Hematopoietic multipotent progenitor cell treated with erythropoietin and hydrocortisone succinate and interleukin-3 and kit ligand, for 8 days (in vitro differentiated cells): ENCODE results near the gene HRH1.
"Not testable (repeated sequence)": the region's sequence is repeated elsewhere in the genome, so short reads cannot be mapped to it uniquely, and the experiment has no call there.

Experiments used
- DNase-seq: peaks from one replicate; pipeline ENCODE4 v3.0.0-alpha.2; 2015

The HRH1 gene

GRCh38 chr3:11154036-11154952 is at the start of gene HRH1:
Gene HRH1 (plus strand): TSS chr3:11154493. CDS start chr3:11259038, 104,545 bp downstream.
- no peak for DNase-seq

GRCh38 chr3:11113316-11113715 is 41.0 kb upstream of the HRH1 start:
- DNase-seq: not testable (repeated sequence)

- no peak for DNase-seq
Observed at GRCh38 chr3:11115548-11115947, 38.7 kb upstream of the HRH1 start.

- no peak for DNase-seq
Observed at GRCh38 chr3:11116336-11117059, 37.8 kb upstream of the HRH1 start.

GRCh38 chr3:11117591-11117990 is 36.7 kb upstream of the HRH1 start:
- no peak for DNase-seq

- DNase-seq: no peak
Observed at GRCh38 chr3:11118181-11118682, 36.1 kb upstream of the HRH1 start.

GRCh38 chr3:11120091-11120805 is 34.0 kb upstream of the HRH1 start:
- no peak for DNase-seq

GRCh38 chr3:11126653-11127052 is 27.6 kb upstream of the HRH1 start:
- no peak for DNase-seq

GRCh38 chr3:11128682-11129632 is 25.3 kb upstream of the HRH1 start:
- no peak for DNase-seq

GRCh38 chr3:11130385-11130784 is 23.9 kb upstream of the HRH1 start:
- DNase-seq: no peak

- no peak for DNase-seq
Observed at GRCh38 chr3:11131371-11131770, 22.9 kb upstream of the HRH1 start.

GRCh38 chr3:11131886-11132285 is 22.4 kb upstream of the HRH1 start:
- DNase-seq: not testable (repeated sequence)

GRCh38 chr3:11132861-11133260 is 21.4 kb upstream of the HRH1 start:
- no peak for DNase-seq

GRCh38 chr3:11134794-11135193 is 19.5 kb upstream of the HRH1 start:
- DNase-seq: no peak

- no peak for DNase-seq
Observed at GRCh38 chr3:11136116-11136515, 18.2 kb upstream of the HRH1 start.

- no peak for DNase-seq
Observed at GRCh38 chr3:11136830-11137626, 17.3 kb upstream of the HRH1 start.

- no peak for DNase-seq
Observed at GRCh38 chr3:11137627-11137959, 16.7 kb upstream of the HRH1 start.

GRCh38 chr3:11138371-11138770 is 15.9 kb upstream of the HRH1 start:
- DNase-seq: no peak

GRCh38 chr3:11140030-11140712 is 14.1 kb upstream of the HRH1 start:
- DNase-seq: peak; percentile 4

- DNase-seq: no peak
Observed at GRCh38 chr3:11140713-11141104, 13.6 kb upstream of the HRH1 start.

- DNase-seq: no peak
Observed at GRCh38 chr3:11143476-11143875, 10.8 kb upstream of the HRH1 start.
